Nephron progenitor cell (in vitro differentiated cells): ENCODE measurements around the gene TRMT44.
A peak's percentile ranks its signal among the peaks of the same experiment; 100 is the strongest.

Experiments
- DNase-seq: peaks from one replicate; pipeline ENCODE4 v3.0.0; 2021
- H3K27ac Mint-ChIP-seq: 2 replicates; pipeline ENCODE4 v1.8.0; 2021; ENCODE audit warnings: mild to moderate bottlenecking, moderate library complexity, mixed read lengths
- H3K27me3 Mint-ChIP-seq: 2 replicates; pipeline ENCODE4 v1.8.0; 2021; ENCODE audit warnings: mild to moderate bottlenecking, low read depth, mixed read lengths; ENCODE audit not compliant: poor library complexity
- H3K36me3 Mint-ChIP-seq: 2 replicates; pipeline ENCODE4 v1.8.0; 2021; ENCODE audit warnings: low read depth, mixed read lengths
- H3K4me1 Mint-ChIP-seq: 2 replicates; pipeline ENCODE4 v1.8.0; 2021; ENCODE audit warnings: mixed read lengths
- H3K4me3 Mint-ChIP-seq: 2 replicates; pipeline ENCODE4 v1.8.0; 2021; ENCODE audit warnings: mild to moderate bottlenecking, moderate library complexity, mixed read lengths
- H3K9me3 Mint-ChIP-seq: 2 replicates; pipeline ENCODE4 v1.8.0; 2021; ENCODE audit warnings: mild to moderate bottlenecking, moderate library complexity, mixed read lengths
- CTCF ChIP-seq: fragments of 200-600 bp; sonication (generic); IDR thresholded peaks from 2 replicates; pipeline ENCODE4 v1.5.0; 2021; ENCODE audit warnings: antibody characterized with exemption

Gene TRMT44

GRCh38 chr4:8461616-8462015 lies 21.0 kb downstream of the TRMT44 start:
- no peak for DNase-seq
- Mint-ChIP-seq H3K9me3 (no peaks in the 10 kb centered on the region), H3K27ac (no peak overlapping the region), H3K4me1 (peaks cover 32% of the 10 kb centered on the region), H3K27me3 (peaks cover 2% of the 10 kb centered on the region), H3K4me3 (no peak overlapping the region), H3K36me3 (peaks cover 42% of the 10 kb centered on the region)
- TF ChIP-seq CTCF: no peak

- no peak overlapping the region for H3K4me3 Mint-ChIP-seq
- TF ChIP-seq CTCF: no peak
- H3K4me1 Mint-ChIP-seq: peaks cover 16% of the 10 kb centered on the region
- no peak for DNase-seq
- peaks cover 2% of the 10 kb centered on the region for H3K27me3 Mint-ChIP-seq
- H3K36me3 Mint-ChIP-seq: peaks cover 33% of the 10 kb centered on the region
- H3K27ac Mint-ChIP-seq: no peak overlapping the region
- H3K9me3 Mint-ChIP-seq: no peaks in the 10 kb centered on the region
Measured at GRCh38 chr4:8463811-8464210, 23.2 kb downstream of the TRMT44 start.

- H3K27ac Mint-ChIP-seq: no peak overlapping the region
- DNase-seq: no peak
- H3K4me3 Mint-ChIP-seq: no peak overlapping the region
- peaks cover 2% of the 10 kb centered on the region for H3K27me3 Mint-ChIP-seq
- no peaks in the 10 kb centered on the region for H3K9me3 Mint-ChIP-seq
- peaks cover 35% of the 10 kb centered on the region for H3K36me3 Mint-ChIP-seq
- peaks cover 21% of the 10 kb centered on the region for H3K4me1 Mint-ChIP-seq
- TF ChIP-seq CTCF: no peak
Measured at GRCh38 chr4:8464381-8464780, 23.8 kb downstream of the TRMT44 start.

GRCh38 chr4:8465615-8466611 lies 25.3 kb downstream of the TRMT44 start:
- H3K4me3 Mint-ChIP-seq: no peak overlapping the region
- peak overlapping the region; percentile 66 for H3K27ac Mint-ChIP-seq
- H3K36me3 Mint-ChIP-seq: peaks cover 30% of the 10 kb centered on the region
- H3K4me1 Mint-ChIP-seq: peaks cover 19% of the 10 kb centered on the region
- DNase-seq: no peak
- no peaks in the 10 kb centered on the region for H3K27me3 Mint-ChIP-seq
- no peak for TF ChIP-seq CTCF
- no peaks in the 10 kb centered on the region for H3K9me3 Mint-ChIP-seq

GRCh38 chr4:8467016-8467415 lies 26.4 kb downstream of the TRMT44 start:
- DNase-seq: no peak
- Mint-ChIP-seq H3K4me1 (peaks cover 29% of the 10 kb centered on the region), H3K9me3 (no peaks in the 10 kb centered on the region), H3K27ac (no peak overlapping the region), H3K27me3 (no peaks in the 10 kb centered on the region), H3K36me3 (peaks cover 21% of the 10 kb centered on the region), H3K4me3 (no peak overlapping the region)
- no peak for TF ChIP-seq CTCF
